GM21737 (cell line): ENCODE data around the gene RUNX2.

Source experiments
- ATAC-seq: cut with Tn5 transposase; IDR thresholded peaks from one replicate; pipeline ENCODE4 v1.9.1; 2021; ENCODE audit warnings: mild to moderate bottlenecking, moderate library complexity; ENCODE audit not compliant: unreplicated experiment

Gene RUNX2

GRCh38 chr6:45688180-45688579 lies 360.1 kb downstream of the RUNX2 start:
- no peak for ATAC-seq

DNA sequence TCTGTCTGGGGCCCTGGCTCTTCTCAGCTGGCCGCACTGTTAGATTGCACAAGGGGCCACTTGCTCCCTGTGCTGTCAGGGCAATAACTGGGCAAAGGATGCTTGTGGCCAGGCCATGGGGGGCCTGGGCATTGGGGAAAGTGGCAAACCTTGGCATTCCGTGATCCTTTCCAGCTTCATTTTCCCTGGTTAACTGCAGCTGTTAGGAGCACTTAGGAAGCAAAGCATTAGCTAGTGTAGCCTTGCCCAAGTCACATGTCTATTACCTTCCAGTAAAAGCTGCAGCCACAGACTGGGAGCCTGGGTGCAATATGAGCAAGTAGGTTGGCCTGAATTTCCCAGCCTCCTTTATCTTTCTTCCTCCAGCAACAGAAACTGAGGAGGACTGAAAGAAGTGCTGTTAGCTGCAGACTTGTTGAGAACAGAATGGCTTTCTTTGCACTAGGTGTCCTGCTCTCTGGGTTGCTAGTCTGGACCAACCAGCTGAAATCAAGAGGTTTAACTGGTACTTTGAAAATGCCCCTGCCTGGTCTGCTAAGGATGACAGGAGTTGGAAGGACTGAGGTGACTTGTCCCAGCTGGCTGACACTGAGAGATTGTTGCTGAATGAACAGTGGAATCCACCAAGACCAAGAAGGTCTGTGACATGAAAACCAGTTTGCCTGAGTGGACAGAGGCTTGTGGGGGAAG lies 361.9 kb downstream of the RUNX2 start:
- ATAC-seq: no peak

DNA sequence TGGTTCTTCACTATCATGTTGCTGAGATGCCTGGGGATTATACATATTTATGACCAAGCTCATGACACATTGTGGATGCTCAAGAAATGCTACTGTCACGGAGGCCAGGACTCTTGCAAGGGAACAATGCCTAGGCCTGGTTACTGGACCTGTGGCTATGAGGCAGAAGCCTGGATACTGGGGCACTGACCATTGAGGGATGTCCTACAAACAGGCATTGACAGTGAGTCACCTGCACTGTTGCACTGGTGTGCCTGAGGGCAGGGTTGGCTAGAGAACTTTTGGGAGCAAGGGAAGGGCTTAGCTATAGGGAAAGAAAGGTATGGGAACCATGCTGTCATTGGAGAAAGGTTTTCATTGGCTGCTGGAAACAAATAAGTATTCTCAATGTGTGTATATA lies 362.7 kb downstream of the RUNX2 start:
- no peak for ATAC-seq

- ATAC-seq: no peak
These were observed 363.3 kb downstream of the RUNX2 start for GRCh38 chr6:45691426-45691825.

DNA sequence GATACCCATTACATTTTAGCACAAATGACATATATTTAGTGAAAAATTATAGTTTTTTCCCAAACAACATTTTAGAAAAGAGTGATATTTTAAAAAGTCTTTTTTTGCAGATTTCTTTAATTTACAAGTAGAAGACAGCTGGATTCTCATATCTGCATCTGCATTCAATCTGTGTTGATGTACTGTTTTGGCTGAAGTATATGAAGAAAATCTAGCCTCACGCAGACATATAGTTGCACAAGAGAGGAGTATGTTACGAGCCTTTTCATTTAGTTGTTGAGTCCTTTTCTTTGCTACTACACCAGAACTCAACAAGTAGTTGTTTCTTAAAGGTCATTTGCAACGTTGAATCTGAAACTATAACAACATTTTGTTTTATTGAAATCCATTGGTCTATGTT lies 363.9 kb downstream of the RUNX2 start:
- ATAC-seq: no peak

DNA sequence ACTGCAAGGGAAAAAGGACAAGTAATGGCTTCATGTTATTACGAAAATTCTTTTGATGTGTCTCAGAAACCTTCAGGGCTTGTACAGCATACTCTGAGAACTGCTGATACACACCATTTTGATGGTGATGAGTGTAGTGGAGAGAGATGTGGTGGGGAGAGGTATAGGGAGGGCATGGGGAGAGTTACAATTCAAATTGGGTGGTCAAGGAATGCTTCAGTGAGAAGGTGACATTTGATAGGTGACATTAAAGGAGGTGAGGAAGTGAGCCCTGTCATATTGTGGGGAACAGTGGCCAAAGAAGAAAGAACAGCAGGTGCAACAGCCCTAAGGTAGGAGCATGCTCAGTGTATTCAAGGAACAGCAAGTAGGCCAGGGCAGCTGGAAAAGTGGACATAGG lies 368.6 kb downstream of the RUNX2 start:
- no peak for ATAC-seq

GRCh38 chr6:45697605-45698004 lies 369.5 kb downstream of the RUNX2 start:
- no peak for ATAC-seq

DNA sequence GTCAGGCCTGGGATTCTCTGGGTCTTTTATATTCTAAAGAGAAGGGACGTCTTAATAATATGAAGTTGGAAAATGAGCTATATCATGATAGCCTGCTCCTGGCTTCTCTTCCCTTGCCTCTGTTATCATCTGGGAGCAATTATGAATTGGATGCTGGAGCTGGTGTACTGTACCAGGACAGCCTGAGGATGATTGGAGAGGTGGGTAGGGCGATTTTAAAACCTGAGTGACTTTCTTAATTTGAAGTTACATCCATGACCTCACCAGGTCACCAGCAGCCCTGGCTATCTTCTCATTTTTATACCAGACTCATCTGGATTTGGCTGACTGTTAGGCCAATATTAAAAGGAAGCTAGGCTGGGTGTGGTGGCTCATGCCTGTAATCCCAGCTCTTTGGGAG lies 369.9 kb downstream of the RUNX2 start:
- no peak for ATAC-seq

DNA sequence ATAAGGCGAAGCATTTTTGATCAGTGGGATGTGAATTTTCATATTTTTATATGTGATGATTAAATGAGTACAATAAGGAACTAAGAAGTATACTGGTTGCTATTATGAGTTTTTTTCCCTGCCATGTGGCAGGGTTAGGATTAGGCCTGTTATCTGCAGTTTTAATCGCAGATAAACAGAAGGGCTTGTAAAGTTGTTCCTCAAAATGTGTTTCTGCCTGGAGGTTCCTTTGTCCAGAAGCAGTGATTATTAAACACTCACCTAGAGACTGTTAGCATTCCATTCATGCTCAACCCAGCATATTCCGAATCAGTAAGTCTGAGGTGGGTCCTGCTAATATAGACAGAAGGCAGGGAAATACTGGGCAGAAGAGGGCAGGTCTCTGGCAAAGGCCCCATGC lies 371.5 kb downstream of the RUNX2 start:
- no peak for ATAC-seq

- no peak for ATAC-seq
These were observed 375.0 kb downstream of the RUNX2 start for GRCh38 chr6:45702849-45703739.

GRCh38 chr6:45704056-45704800 lies 376.1 kb downstream of the RUNX2 start:
- ATAC-seq: no peak

- ATAC-seq: no peak
These were observed 377.2 kb downstream of the RUNX2 start for GRCh38 chr6:45705137-45705855.

DNA sequence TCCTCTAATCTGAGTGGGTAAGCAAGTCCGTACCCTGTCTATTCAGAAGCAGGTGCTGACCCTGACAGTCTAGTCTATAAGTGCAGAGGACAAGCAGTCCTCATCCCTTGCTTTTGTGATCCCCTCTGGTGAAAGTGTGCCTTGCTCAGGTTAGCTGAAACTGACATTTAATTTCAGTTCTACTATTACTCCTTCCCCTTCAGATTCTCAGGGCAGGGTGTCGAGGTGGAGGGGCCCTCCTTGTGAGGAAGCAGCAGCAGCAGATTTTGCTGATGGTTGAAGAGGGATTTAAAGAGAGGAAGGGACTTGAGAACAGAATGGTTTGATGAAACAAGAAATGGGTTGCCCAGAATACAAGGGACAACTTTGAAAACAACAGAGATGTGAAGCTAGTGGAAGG lies 378.2 kb downstream of the RUNX2 start:
- no peak for ATAC-seq

- no peak for ATAC-seq
These were observed 379.0 kb downstream of the RUNX2 start for GRCh38 chr6:45707176-45707575.

- peak; percentile 66 for ATAC-seq
These were observed 381.7 kb downstream of the RUNX2 start for GRCh38 chr6:45709781-45710220.

DNA sequence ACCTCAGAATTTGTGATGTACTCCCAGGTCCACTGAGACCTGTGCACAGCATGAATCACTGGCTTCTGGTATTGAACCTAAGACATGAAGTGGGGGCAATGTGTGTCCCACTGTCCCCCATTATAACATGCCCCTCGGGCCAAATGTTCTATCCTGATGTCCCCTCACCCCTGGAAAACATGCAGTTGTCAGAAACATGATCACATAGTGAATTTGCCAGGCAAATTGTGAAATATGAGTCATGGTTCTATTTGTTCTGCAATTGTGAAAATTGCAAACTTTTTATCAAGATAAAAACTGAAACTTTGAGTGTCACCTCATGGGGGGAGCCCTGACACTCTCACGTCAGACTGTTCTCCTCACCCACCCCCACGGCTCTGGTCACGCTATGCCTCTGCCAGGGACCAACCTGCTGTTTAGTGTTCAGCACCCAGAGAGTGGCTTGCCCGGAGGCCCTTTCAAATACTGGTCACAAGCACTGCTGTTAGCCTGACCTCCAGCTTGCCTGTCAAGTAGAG lies 382.2 kb downstream of the RUNX2 start:
- ATAC-seq: peak; percentile 66

- no peak for ATAC-seq
These were observed 383.9 kb downstream of the RUNX2 start for GRCh38 chr6:45712076-45712475.

GRCh38 chr6:45712786-45713185 lies 384.7 kb downstream of the RUNX2 start:
- no peak for ATAC-seq
